CD4-positive, alpha-beta memory T cell (primary cell): ENCODE data around the gene CNOT1. TPM values are rescaled to one million over a fixed set of nuclear protein-coding genes. Genes with fewer than 3 reads are reported as not detected.
"Not testable (repeated sequence)": the region's sequence is repeated elsewhere in the genome, so short reads cannot be mapped to it uniquely, and the experiment has no call there.

Experiments
- CTCF ChIA-PET: fragments of 350-600 bp; sonication (Branson Sonifier 250); formaldehyde crosslinking; loops from one replicate; lab custom pipeline; 2021; ENCODE audit warnings: inconsistent platforms; ENCODE audit not compliant: partially characterized antibody; lab: Charles Lee
- POLR2A ChIA-PET: fragments of 350-600 bp; sonication (Branson Sonifier 250); formaldehyde crosslinking; loops from one replicate; lab custom pipeline; 2021; ENCODE audit not compliant: partially characterized antibody; lab: Charles Lee
- DNase-seq, 5 donors: peaks; one replicate each; pipeline versions ENCODE4 v3.0.0 to v3.0.0-alpha.2; 2020 to 2022; ENCODE audit warnings: mixed read lengths in 1 of 5
- H3K27ac ChIP-seq: one replicate; pipeline ENCODE4 v1.7.0; 2013; ENCODE audit warnings: low read depth, low read length
- H3K27me3 ChIP-seq: 2 replicates; pipeline ENCODE4 v1.7.0; 2013; ENCODE audit warnings: mild to moderate bottlenecking, low read length, moderate library complexity; ENCODE audit not compliant: insufficient read depth
- H3K36me3 ChIP-seq: 2 replicates; pipeline ENCODE4 v1.7.0; 2013; ENCODE audit warnings: mild to moderate bottlenecking, low read length, moderate library complexity; ENCODE audit not compliant: insufficient read depth
- H3K4me1 ChIP-seq: 2 replicates; pipeline ENCODE4 v1.7.0; 2013; ENCODE audit warnings: mild to moderate bottlenecking, low read length, moderate library complexity; ENCODE audit not compliant: insufficient read depth
- H3K4me3 ChIP-seq, 2 donors: one replicate each; pipeline ENCODE4 v1.7.0; 2013; ENCODE audit warnings: low read length in 2 of 2, mild to moderate bottlenecking in 1 of 2
- H3K9me3 ChIP-seq, 2 donors: one replicate each; pipeline ENCODE4 v1.7.0; 2013; ENCODE audit warnings: low read length in 2 of 2, control low read depth in 1 of 2; ENCODE audit not compliant: control insufficient read depth in 1 of 2
- H3K27ac Mint-ChIP-seq, 7 donors: one replicate each; pipeline ENCODE4 v1.8.0; 2020 to 2021; ENCODE audit warnings: mixed read lengths in 7 of 7, mild to moderate bottlenecking in 6 of 7, inconsistent platforms in 3 of 7, moderate library complexity in 3 of 7
- H3K27me3 Mint-ChIP-seq, 2 donors: one replicate each; pipeline ENCODE4 v1.8.0; 2020 to 2021; ENCODE audit warnings: mixed read lengths in 2 of 2
- H3K36me3 Mint-ChIP-seq, 2 donors: one replicate each; pipeline ENCODE4 v1.8.0; 2020 to 2021; ENCODE audit warnings: mixed read lengths in 2 of 2, inconsistent platforms in 1 of 2, mild to moderate bottlenecking in 1 of 2
- H3K4me1 Mint-ChIP-seq, 4 donors: one replicate each; pipeline ENCODE4 v1.8.0; 2020 to 2021; ENCODE audit warnings: mixed read lengths in 4 of 4, mild to moderate bottlenecking in 1 of 4
- H3K4me3 Mint-ChIP-seq, 8 donors: one replicate each; pipeline ENCODE4 v1.8.0; 2020 to 2021; ENCODE audit warnings: mixed read lengths in 8 of 8, mild to moderate bottlenecking in 7 of 8, moderate library complexity in 6 of 8, inconsistent platforms in 3 of 8
- H3K9me3 Mint-ChIP-seq, 8 donors: one replicate each; pipeline ENCODE4 v1.8.0; 2020 to 2021; ENCODE audit warnings: mixed read lengths in 8 of 8, mild to moderate bottlenecking in 5 of 8, inconsistent platforms in 3 of 8, moderate library complexity in 1 of 8
- intact Hi-C: fragments of 100-400 bp; cut with micrococcal nuclease; formaldehyde crosslinking; loops from one replicate; pipeline ENCODE4 v1.15.1; 2023
- polyA plus RNA-seq, 2 donors: library from polyadenylated mRNA; unstranded; fragments of 300-500 nt; fragmentation: Illumina TruSeq; gene quantifications; one replicate each; pipeline ENCODE4 v1.2.3, GENCODE V29; 2021
- total RNA-seq, 2 experiments: library from RNA; stranded (reverse); gene quantifications; one replicate each; pipeline ENCODE4 v1.2.3, GENCODE V29; 2021

CNOT1 gene
- total and polyA plus RNA-seq, 4 experiments from 2014 or later, result 74.9 to 262 (median 179) TPM

- Histone ChIP-seq H3K4me1 (no peaks in the 10 kb centered on the region), H3K27ac (no peak overlapping the region), H3K36me3 (no peaks in the 10 kb centered on the region), H3K4me3 (no peak overlapping the region), H3K27me3 (no peaks in the 10 kb centered on the region), H3K9me3 (no peaks in the 10 kb centered on the region)
- ChIA-PET CTCF (no interaction called here), POLR2A (no interaction called here)
- H3K4me1 Mint-ChIP-seq, result no peaks in the 10 kb centered on the region
- intact Hi-C loops, result no loop called here
- H3K27me3 Mint-ChIP-seq, result peaks cover 0 to 7% of the 10 kb centered on the region in 2 donors
- no peaks in the 10 kb centered on the region for H3K36me3 Mint-ChIP-seq
- no peak overlapping the region for H3K27ac Mint-ChIP-seq
- no peak for DNase-seq
- no peaks in the 10 kb centered on the region for H3K9me3 Mint-ChIP-seq
- H3K4me3 Mint-ChIP-seq, result no peak overlapping the region
Measured at GRCh38 chr16:58639230-58639629, 9.6 kb upstream of the CNOT1 start.

GRCh38 chr16:58638148-58639036 is 8.8 kb upstream of the CNOT1 start:
- intact Hi-C loops, result no loop called here
- Histone ChIP-seq H3K27ac (no peak overlapping the region), H3K9me3 (no peaks in the 10 kb centered on the region), H3K27me3 (no peaks in the 10 kb centered on the region), H3K4me3 (no peak overlapping the region), H3K4me1 (no peaks in the 10 kb centered on the region), H3K36me3 (no peaks in the 10 kb centered on the region)
- no peak overlapping the region for H3K27ac Mint-ChIP-seq
- H3K36me3 Mint-ChIP-seq, result no peaks in the 10 kb centered on the region
- CTCF ChIA-PET, result no interaction called here
- no peak for DNase-seq
- H3K4me3 Mint-ChIP-seq, result no peak overlapping the region
- POLR2A ChIA-PET, result no interaction called here
- no peaks in the 10 kb centered on the region for H3K9me3 Mint-ChIP-seq
- H3K4me1 Mint-ChIP-seq, result no peaks in the 10 kb centered on the region
- peaks cover 0 to 7% of the 10 kb centered on the region in 2 donors for H3K27me3 Mint-ChIP-seq

- H3K4me1 ChIP-seq, H3K27me3 ChIP-seq, DNase-seq, H3K4me3 Mint-ChIP-seq, H3K4me3 ChIP-seq, H3K36me3 ChIP-seq, intact Hi-C loops, H3K4me1 Mint-ChIP-seq, H3K9me3 ChIP-seq, H3K36me3 Mint-ChIP-seq, H3K9me3 Mint-ChIP-seq, POLR2A ChIA-PET, H3K27ac ChIP-seq, H3K27ac Mint-ChIP-seq, H3K27me3 Mint-ChIP-seq: not testable (repeated sequence)
- CTCF ChIA-PET, result interaction anchor here (1.5 kb wide), 1 partner anchor 119 kb away, joined by 3 read pairs; no protein-coding TSS in a partner anchor
Measured at GRCh38 chr16:58637021-58637420, 7.4 kb upstream of the CNOT1 start.

GRCh38 chr16:58636466-58636865 is 6.8 kb upstream of the CNOT1 start:
- Histone ChIP-seq H3K4me3 (no peak overlapping the region), H3K9me3 (no peaks in the 10 kb centered on the region), H3K27ac (no peak overlapping the region), H3K36me3 (no peaks in the 10 kb centered on the region), H3K4me1 (no peaks in the 10 kb centered on the region), H3K27me3 (no peaks in the 10 kb centered on the region)
- ChIA-PET CTCF (interaction anchor here (1.5 kb wide), 1 partner anchor 120 kb away, joined by 3 read pairs; no protein-coding TSS in a partner anchor), POLR2A (no interaction called here)
- Mint-ChIP-seq H3K9me3 (no peaks in the 10 kb centered on the region), H3K4me1 (peaks cover 0 to under 1% (median 0%) of the 10 kb centered on the region in 4 donors), H3K27me3 (peaks cover 0 to 7% of the 10 kb centered on the region in 2 donors), H3K27ac (no peak overlapping the region), H3K36me3 (no peaks in the 10 kb centered on the region), H3K4me3 (no peak overlapping the region)
- intact Hi-C loops, result no loop called here
- no peak for DNase-seq

GRCh38 chr16:58635502-58635901 is 5.9 kb upstream of the CNOT1 start:
- H3K9me3 ChIP-seq, result no peaks in the 10 kb centered on the region
- Mint-ChIP-seq H3K27me3 (peaks cover 0 to 7% of the 10 kb centered on the region in 2 donors), H3K36me3 (no peaks in the 10 kb centered on the region), H3K27ac (no peak overlapping the region), H3K4me3 (no peak overlapping the region), H3K9me3 (no peaks in the 10 kb centered on the region), H3K4me1 (peaks cover 0 to 3% (median 2%) of the 10 kb centered on the region in 4 donors)
- H3K4me1 ChIP-seq, result peaks cover 4% of the 10 kb centered on the region
- intact Hi-C loops, result no loop called here
- ChIA-PET POLR2A (no interaction called here), CTCF (interaction anchor here (1.5 kb wide), 1 partner anchor 121 kb away, joined by 3 read pairs; no protein-coding TSS in a partner anchor)
- no peak for DNase-seq
- H3K27ac ChIP-seq, result no peak overlapping the region
- no peaks in the 10 kb centered on the region for H3K36me3 ChIP-seq
- H3K4me3 ChIP-seq, result no peak overlapping the region
- H3K27me3 ChIP-seq, result no peaks in the 10 kb centered on the region

- peaks cover 0 to 13% (median 5%) of the 10 kb centered on the region in 4 donors for H3K4me1 Mint-ChIP-seq
- intact Hi-C loops, result no loop called here
- no peaks in the 10 kb centered on the region for H3K9me3 ChIP-seq
- no peak overlapping the region for H3K27ac Mint-ChIP-seq
- no peaks in the 10 kb centered on the region for H3K36me3 ChIP-seq
- peaks cover 5% of the 10 kb centered on the region for H3K4me1 ChIP-seq
- peaks cover 0 to 2% (median 0%) of the 10 kb centered on the region in 8 donors for H3K9me3 Mint-ChIP-seq
- CTCF ChIA-PET, result no interaction called here
- H3K27ac ChIP-seq, result no peak overlapping the region
- peaks cover 0 to 9% of the 10 kb centered on the region in 2 donors for H3K36me3 Mint-ChIP-seq
- H3K4me3 Mint-ChIP-seq, result no peak overlapping the region
- no peak for DNase-seq
- POLR2A ChIA-PET, result no interaction called here
- no peak overlapping the region for H3K4me3 ChIP-seq
- no peaks in the 10 kb centered on the region for H3K27me3 ChIP-seq
- peaks cover 0 to 7% of the 10 kb centered on the region in 2 donors for H3K27me3 Mint-ChIP-seq
Measured at GRCh38 chr16:58634265-58634802, 4.7 kb upstream of the CNOT1 start.
